HuH-7 (cell line): Measurements from ENCODE around the gene DNM3.

ENCODE experiments used
- DNase-seq: peaks from one replicate; pipeline ENCODE4 v3.0.0; 2011; ENCODE audit warnings: low spot score

DNM3 gene

DNA sequence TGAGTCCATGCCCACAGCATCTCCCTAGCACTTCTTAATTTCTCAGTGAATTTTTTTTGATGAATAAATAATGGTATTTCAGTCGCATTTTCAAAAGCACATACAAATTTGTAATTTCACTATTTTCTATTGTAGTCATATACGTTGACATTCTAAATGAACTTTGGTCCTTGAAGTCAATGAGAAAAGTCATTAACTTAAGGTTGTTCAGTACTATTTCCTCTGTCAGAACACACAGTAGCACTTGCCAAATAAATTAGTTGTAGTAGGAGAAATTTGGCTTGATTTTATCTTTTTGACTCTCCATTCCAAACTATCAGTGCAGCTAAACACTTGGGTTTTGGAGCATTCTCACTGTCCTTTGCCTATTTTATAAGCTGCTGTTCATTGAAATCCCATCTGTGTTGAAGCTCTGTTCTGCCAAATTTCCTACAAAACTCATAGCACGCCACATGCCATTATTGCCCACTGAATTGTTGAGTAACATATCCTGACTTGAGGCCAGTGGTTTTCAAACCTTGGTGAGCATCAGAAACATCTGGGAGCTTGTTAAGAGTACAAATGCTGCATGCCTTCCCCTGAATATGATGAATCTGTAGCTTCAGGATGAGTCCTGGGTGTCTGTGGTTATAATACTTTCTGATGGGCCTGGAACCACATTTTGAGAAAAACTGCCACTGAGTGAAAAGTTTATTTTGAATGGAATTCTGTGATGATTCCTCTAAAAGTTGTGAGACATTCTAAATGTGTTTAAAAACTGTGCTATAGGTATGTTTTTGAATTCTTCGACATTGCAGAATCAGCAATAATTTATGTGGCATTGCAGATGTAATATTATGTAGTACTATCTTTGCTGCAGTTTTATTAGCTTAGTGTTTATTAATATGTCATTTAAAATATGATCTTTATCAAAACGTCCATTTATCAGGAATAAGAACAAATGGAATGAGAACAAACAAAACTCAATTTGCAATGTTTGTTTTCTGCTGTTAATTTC lies 78.9 kb downstream of the DNM3 start:
- no peak for DNase-seq

DNA sequence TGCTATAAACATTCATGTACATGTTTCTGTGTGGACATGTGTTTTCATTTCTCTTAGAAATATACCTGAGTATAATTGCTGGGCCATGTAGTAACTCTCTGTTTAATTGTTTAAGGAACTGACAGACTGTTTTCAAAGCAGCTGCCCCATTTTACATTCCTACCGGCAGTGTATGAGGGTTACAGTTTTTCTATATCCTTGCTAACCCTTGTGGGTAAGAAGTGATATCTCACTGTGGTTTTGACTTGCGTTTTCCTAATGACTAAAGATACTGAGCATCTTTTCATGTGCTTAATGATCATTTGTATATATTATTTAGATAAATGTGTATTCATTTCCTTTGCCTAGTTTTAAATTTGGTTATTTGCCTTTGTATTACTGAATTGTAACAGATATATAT lies 81.7 kb downstream of the DNM3 start:
- DNase-seq, result no peak

DNA sequence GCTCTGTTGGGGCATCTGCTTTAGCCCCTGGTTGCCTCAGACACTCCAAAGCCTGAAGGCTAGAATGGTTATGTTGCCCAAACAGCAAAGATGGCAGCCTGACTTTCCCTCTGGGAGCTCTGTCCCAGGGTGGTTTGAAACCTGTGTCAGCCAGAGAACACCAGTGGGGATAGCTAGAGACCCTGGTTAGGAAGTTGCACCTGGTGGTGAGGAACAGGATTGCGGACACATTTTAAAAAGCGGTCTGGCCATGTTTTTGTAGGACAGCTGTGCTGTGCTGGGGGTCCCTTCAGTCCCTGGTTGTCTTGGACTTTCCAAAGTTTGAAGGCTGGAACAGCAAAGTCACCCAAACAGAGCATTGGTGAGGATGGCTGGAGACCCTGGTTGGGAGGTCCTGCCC lies 87.8 kb downstream of the DNM3 start:
- no peak for DNase-seq

DNA sequence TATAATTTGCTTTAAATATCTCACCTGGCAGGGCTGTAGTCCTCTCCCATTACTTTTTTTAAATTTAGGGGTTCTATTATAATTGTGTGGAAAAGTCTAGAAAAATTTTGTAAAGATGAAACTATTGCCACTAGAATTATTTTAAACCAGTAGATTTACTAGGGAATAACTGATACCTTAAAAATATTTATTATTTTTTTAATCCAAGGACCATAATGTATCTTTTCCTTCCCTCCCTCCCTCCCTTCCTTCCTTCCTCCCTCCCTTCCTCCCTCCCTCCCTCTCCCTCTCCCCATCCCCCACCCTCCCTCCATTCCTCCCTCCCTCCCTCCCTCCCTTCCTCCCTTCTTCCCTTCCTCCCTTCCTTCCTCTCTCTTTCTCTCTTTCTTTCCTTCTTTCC lies 90.5 kb downstream of the DNM3 start:
- DNase-seq, result no peak

DNA sequence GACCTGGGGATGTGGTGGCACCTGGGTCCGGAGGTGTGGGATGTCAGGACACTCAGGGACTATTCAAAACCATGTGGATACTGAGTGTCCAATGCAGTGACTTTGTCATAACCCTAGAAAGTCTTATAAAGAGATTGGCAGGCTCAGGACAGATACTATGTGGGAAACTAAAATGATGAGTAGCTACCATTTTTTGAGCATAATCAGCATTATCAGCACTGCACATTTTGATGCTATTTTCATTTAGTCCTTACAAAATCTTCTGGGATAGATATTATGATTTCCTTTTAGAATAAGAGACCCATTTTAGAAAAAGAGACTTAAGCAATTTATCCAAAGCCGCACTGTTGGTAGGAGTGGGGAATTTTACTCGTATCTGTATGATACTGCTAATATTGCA lies 93.4 kb downstream of the DNM3 start:
- DNase-seq, result no peak

DNA sequence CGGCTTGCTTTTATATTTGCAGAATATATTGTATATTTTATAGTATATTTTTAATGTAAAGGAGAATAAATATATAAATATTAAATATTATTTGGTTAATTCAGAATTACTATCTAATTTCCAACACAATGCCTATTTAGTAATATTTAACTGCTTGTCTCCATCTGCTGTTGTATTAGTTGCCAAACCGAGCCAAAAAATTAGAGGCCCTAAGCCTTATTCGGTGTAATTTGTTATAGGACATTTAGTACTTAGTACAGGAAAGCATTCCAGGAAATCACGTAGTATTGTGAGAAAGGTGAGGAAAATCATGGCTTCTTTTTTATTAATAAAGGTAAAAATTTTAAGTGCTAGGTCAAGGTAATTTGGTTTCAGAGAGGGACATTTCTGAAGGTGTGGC lies 93.8 kb downstream of the DNM3 start:
- no peak for DNase-seq

DNA sequence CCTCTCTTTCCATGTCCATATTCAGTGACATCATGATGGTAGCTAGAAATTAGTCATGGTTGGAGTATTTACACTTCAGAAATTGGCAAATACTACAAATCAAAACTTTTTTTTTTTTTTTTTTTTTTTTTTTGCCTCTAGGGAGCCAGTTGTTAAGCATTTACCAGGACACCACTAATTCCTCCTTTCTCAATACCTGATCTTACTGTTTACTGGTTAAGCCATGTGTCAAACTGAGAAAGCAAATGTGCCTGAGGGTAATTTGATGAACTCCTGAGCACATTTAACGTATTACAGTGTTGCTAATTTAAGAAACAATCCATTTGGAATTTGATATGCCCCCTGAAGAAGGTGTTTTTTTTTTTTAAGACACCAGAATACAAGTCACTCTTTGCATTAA lies 94.4 kb downstream of the DNM3 start:
- DNase-seq, result no peak

DNA sequence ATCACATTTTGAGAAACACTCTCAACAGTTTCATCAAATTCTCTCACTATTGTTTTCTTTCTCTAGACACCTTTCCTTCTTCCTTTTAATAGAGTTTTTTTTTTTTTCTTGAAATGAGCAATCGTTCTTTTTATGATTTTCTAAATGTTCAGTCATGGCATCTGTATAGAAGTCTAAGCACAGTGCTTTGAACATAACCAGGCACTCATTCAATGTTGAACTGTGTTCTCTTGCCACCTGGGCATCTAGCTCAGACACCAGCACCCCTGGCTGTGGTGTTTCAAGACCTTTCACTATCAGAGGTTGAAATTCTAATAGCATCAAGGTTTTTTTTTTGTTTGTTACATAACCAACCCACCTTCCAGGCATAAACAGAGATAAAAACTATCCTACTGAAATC lies 96.6 kb downstream of the DNM3 start:
- no peak for DNase-seq

DNA sequence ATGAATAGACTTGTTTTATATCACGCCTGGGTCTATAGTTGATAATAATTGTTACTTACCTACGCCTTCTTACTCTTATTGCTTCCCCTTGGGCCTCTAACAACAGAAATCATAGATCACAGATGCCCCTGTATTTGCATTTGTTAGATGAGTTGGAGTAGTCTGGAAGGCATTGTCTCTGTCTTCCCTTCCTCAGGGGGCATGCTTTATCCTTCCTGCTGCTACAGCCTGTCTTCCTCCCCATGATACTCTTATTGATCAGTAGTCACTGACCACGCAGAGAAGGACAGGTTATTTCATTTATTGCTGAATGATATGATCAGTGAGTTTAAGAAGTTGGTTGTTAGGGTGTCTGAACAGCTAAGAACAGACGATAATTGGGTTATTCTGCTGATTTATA lies 98.4 kb downstream of the DNM3 start:
- DNase-seq, result no peak

DNA sequence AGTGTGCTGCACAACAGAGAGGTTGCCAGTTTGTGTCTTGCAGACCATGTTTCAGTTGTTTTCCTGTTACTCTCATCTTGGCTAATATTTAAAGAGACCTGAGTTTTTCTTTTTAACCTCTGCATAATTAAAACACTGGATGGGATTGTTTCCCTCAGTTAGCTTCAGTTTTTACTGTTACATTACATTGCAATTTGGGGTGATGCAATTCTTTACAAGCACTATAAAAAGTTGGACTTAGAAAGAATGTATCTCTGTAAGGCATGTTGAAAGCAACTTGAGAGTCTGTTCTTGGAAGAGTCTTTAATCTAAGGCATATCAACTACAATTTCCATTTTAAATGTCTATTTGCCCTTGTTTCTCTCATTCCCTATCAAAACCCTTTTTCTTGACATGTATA lies 99.1 kb downstream of the DNM3 start:
- no peak for DNase-seq

DNA sequence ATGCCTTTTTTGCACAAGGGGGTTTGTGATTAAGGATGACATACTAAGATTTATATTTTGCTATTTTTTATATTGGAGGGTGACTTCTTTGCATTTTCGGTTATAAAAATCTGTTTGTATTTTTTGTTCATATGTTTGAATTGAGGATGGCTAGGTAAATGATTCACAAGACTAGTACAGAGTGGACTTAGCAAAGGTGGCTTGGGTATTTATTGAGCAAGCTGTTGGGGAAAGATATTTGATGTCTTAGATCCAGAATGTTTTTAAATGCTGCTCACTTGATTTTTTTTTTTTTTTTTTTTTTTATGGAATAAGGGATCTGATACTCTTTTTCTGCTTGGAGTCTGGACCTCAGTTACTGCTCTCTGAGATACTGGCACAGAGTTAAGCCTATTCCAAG lies 100.6 kb downstream of the DNM3 start:
- no peak for DNase-seq

DNA sequence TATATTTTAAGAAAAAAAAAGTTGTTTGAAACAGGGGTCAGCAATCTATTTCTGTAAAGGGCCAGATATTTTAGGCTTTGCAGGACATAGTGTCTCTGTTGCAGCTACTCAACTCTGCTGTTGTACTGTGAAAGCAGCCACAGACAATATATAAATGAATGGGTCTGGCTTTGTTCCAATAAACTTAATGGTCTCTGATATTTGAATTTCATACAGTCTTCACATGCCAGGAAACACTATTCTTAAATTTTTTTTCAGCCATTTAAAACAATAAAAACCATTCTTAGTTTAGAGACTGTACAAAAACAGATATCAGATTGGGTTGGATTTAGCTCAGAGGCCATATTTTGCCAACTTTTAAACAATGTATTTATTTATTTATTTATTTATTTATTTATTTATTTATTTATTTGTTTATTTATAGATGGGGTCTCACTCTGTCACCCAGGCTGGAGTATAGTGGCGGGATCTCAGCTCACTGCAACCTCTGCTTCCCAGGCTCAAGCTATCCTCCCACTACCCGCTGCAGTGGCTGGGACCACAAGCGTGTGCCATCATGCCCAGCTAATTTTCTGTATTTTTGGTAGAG lies 102.8 kb downstream of the DNM3 start:
- DNase-seq, result no peak

DNA sequence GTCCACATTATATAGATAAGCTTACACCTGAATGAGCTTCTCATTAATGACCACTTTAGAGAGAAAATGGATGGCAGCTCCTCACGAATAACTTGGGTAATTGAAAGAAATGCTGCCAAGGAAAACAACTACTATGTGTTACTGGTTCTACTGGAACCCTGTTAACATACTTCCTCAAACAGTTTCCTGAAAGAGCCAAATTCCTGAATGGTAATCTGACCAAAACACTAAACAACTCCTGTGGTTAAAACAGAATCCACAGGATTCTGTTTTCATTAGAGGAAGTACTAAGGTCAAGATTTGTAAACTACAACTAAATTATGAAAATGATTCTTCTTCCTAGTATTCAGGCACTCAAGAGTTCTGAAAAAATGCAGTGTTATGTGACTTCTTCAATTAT lies 107.2 kb downstream of the DNM3 start:
- no peak for DNase-seq

DNA sequence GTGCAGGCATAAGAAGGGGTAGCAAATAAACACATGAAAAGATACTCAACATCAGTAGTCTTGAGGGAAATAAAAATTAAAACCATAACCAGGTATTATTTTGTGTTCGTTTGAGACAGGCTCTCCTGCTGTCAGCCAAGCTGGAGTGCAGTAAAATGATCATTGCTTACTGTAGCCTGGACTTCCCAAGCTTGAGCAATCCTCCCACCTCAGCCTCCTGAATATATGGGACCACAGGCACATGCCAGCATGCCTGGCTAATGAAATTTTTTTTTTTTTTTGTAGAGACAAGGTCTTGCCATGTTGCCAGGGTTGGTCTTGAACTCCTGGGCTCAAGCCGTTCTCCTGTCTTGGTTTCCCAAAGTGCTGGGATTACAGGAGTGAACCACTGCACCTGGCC lies 108.0 kb downstream of the DNM3 start:
- DNase-seq, result no peak

DNA sequence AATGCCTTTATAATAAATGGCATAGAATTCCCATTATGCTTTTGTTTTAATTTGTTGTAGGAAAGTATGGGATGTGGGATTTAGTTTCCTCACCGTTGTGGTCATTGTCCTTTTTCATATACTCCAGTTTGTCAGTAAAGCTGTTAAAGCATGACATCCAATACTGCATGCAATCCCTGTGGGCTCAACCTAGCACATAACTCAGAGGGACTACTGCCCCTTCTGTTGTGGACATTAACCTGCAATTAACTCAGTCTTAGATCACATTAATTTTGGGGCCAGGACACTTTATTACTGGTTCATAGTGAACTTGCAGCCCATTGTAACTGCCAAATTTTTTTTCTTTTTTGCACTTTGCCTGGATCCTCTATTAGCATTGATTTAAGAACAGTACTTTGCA lies 112.5 kb downstream of the DNM3 start:
- DNase-seq, result no peak

DNA sequence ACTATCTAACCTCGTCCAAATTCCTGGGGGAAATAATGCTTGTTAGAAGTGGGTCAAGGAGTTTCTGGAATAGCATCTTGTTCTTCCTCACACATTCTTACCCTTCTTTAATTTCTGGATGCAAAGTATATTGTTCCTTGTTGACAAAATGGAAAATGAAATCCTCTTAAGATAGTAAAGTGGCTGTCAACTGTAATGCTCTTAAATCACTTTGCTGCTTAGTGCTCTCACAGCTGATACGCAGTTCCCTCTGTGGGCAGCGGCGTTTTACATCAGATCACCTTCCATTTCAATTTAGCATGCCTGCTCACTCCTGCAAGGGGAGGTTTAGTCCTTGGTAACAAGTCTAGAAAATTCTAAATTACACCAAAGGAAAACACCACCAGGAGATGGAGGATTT lies 113.1 kb downstream of the DNM3 start:
- no peak for DNase-seq

DNA sequence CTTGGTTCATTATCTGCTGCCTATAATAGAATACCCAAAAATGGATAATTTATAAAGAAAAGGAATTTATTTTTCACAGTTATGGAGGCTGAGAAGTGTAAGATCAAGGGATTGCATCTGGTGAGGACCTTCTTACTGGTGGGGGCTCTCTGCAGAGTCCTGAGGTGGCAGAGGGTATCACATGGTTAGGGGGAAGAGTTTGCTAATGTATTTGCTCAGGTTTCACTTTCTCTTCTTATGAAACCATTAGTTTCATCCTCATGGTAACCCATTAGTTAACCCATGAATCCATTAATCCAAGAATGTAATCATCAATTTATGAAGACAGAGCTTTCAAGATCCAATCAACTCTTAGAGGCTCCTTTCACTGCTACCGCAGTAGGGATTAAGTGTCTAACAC lies 120.6 kb downstream of the DNM3 start:
- DNase-seq, result no peak

DNA sequence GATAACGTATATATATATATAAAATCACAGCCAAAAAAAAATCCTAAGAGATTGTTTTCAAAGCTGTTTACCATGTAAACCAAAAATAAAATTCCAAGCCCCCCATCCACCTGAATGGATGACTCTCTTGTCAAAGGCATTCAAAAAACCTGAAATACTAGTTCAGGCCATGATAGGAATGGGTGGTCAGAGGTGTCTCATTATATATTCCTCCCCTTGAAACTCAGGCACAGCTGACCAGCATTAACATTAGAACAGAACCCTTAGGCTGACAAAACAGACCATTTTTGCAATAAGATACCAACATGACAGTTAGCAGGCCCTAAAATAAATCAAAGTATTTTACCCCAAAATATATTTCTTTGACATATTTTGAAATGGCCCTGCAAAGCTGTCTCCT lies 122.5 kb downstream of the DNM3 start:
- no peak for DNase-seq

DNA sequence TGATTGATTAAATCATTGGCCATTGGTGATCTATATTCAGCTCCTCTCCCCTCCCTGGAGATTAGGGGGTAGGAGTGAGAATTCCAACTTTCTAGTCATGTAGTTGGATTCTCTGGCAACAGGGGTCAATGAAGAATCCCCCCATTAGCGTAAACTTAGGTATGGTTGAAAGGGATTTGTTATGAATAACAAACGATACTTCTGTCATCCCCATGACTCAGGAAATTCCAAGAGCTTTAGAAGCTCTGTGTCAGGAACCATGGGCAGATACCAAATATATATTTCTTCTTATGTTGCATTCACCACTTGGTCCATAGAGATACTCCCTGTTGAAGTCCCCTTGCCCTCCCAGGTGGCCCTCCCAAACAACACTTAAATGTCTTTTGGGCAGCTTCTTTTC lies 124.5 kb downstream of the DNM3 start:
- DNase-seq, result no peak

DNA sequence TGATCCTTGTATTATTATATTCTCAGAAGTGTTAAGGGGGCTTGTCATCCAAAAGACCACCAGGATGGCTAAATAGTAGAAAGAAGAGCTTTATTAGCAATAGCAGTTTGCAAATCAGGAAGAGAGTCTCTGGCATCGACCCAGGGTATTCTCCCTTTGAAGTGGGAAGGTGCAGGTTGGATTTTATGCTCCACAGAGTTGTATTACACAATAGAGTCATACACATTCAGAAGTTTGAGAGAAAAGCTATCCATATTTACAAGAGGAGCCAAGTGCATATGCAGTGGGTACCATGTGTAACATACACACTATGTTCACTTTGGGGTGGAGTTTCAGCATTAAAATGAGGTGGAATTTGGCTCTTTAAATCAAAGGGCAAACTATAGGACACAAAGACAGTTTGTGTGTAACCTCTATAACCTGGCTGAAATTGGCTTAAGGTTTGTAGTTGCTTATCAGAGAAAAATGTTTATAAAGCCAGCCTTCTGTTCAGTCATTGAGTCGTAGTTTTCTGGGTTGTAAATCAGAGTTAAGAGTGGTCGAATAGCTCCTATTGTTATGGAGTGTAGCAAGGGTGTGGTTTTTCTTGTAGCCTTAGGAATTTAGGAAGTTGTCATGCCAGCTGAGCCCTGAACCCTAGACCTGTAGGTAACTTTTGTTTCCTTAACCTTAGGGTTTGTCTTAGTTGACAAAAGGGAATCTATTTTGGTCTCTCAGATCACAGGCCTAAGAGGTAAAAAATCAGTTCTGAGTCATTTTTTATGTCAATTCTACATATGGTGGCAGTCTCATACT lies 125.3 kb downstream of the DNM3 start:
- no peak for DNase-seq

DNA sequence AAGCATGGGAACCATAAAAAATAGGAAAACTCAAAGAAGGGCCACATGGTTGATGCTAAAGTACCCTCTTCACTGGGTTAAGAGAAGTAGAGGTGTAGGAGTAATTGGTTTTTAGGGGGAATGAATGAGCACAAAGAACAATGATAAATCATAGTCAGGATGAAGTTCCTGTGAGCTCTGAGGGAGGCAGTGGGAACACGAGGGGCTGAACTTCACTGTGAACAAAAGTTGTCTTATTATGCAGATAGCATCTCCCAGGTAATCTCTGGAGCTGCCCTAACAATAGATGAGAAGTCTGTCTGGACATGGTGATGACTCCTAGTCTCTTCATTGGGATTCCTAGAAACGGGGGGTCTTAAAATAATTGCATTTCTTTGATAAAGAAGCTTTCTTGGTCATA lies 127.9 kb downstream of the DNM3 start:
- DNase-seq, result no peak

DNA sequence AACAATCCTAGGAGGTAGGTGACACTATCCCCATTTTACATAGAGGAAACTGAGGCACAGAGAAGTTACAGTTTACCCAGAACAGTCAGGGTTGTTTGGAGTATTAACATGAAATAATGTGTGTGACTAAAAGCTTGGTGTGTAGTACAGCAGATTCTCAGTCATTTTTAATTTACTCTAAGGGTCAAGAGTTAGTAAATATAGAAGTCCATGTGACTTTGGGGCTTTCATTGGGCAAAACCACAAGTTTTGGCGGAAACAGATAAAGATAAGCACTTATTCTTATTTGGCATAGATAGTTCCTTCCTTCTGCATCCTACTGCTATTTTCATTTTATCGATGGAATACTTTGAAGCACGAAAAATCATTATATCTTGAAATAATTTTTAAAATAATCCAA lies 128.5 kb downstream of the DNM3 start:
- DNase-seq, result no peak

DNA sequence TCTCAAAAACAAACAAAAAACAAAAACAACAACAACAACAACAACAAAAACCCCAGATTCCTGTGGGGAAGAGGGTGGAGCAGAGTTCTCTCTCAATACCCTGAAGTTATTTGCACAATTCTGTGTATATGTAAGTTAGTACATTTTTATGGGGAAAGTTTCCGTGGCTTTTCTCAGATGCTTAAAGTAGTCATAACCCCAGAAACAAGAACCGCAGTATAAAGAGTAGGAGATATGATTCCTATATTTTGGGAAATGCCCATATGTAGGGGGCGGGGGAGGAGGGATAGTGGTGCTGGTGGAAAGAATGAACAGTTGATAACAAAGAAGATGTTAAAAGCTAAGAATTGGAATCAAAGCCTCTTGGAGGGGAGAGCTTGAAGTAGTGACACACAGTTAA lies 131.5 kb downstream of the DNM3 start:
- no peak for DNase-seq
